HG02970 (cell line): Measurements from ENCODE around the gene CFAP299.
"Not testable (repeated sequence)": the region's sequence is repeated elsewhere in the genome, so short reads cannot be mapped to it uniquely, and the experiment has no call there.

Experiments used
- ATAC-seq: cut with Tn5 transposase; IDR thresholded peaks from one replicate; pipeline ENCODE4 v1.9.1; 2021; ENCODE audit warnings: mild to moderate bottlenecking, moderate library complexity, moderate number of reproducible peaks; ENCODE audit not compliant: unreplicated experiment, low FRiP score

The CFAP299 gene

GRCh38 chr4:80685214-80685613 is 349.7 kb downstream of the CFAP299 start:
- ATAC-seq, result no peak

- not testable (repeated sequence) for ATAC-seq
These were observed 352.2 kb downstream of the CFAP299 start for GRCh38 chr4:80687736-80688135.

GRCh38 chr4:80694171-80694570 is 358.6 kb downstream of the CFAP299 start:
- ATAC-seq, result no peak

GRCh38 chr4:80705311-80705710 is 369.8 kb downstream of the CFAP299 start:
- ATAC-seq, result no peak

GRCh38 chr4:80709082-80709869 is 373.7 kb downstream of the CFAP299 start:
- no peak for ATAC-seq

GRCh38 chr4:80710748-80711451 is 375.4 kb downstream of the CFAP299 start:
- no peak for ATAC-seq

- no peak for ATAC-seq
These were observed 376.4 kb downstream of the CFAP299 start for GRCh38 chr4:80711956-80712355.

- no peak for ATAC-seq
These were observed 377.9 kb downstream of the CFAP299 start for GRCh38 chr4:80713409-80713808.

- no peak for ATAC-seq
These were observed 381.7 kb downstream of the CFAP299 start for GRCh38 chr4:80717204-80717603.

- ATAC-seq, result no peak
These were observed 390.9 kb downstream of the CFAP299 start for GRCh38 chr4:80726471-80726870.

GRCh38 chr4:80730158-80730557 is 394.6 kb downstream of the CFAP299 start:
- no peak for ATAC-seq

- no peak for ATAC-seq
These were observed 395.9 kb downstream of the CFAP299 start for GRCh38 chr4:80731436-80731835.

GRCh38 chr4:80732010-80732409 is 396.5 kb downstream of the CFAP299 start:
- no peak for ATAC-seq

- no peak for ATAC-seq
These were observed 404.8 kb downstream of the CFAP299 start for GRCh38 chr4:80740375-80740774.

- not testable (repeated sequence) for ATAC-seq
These were observed 414.0 kb downstream of the CFAP299 start for GRCh38 chr4:80749558-80749957.

- ATAC-seq, result no peak
These were observed 415.7 kb downstream of the CFAP299 start for GRCh38 chr4:80751200-80751599.

- ATAC-seq, result no peak
These were observed 432.4 kb downstream of the CFAP299 start for GRCh38 chr4:80767944-80768343.

GRCh38 chr4:80776168-80776567 is 440.6 kb downstream of the CFAP299 start:
- ATAC-seq, result no peak

GRCh38 chr4:80781431-80781830 is 445.9 kb downstream of the CFAP299 start:
- ATAC-seq, result no peak

GRCh38 chr4:80787306-80787705 is 451.8 kb downstream of the CFAP299 start:
- no peak for ATAC-seq

- no peak for ATAC-seq
These were observed 453.3 kb downstream of the CFAP299 start for GRCh38 chr4:80788798-80789197.

GRCh38 chr4:80790152-80790551 is 454.6 kb downstream of the CFAP299 start:
- no peak for ATAC-seq
